BLaER1 treated with 17β-estradiol and CSF1 and Interleukin-3, amounts not matched to agents 10 nM and 100 nM (cell line): Measurements from ENCODE around the gene FAM151A.

ENCODE experiments used
- H3K27ac ChIP-seq, 11 experiments: shearing (Covaris generic); formaldehyde crosslinking; 2 replicates each; pipeline ENCODE4 v1.8.1; 2022
- H3K27me3 ChIP-seq, 11 experiments: shearing (Covaris generic); formaldehyde crosslinking; 2 replicates each; pipeline ENCODE4 v1.8.1; 2022
- H3K36me3 ChIP-seq, 11 experiments: shearing (Covaris generic); formaldehyde crosslinking; 2 replicates each; pipeline ENCODE4 v1.8.1; 2022
- H3K4me1 ChIP-seq, 10 experiments: shearing (Covaris generic); formaldehyde crosslinking; 2 replicates each; pipeline ENCODE4 v1.8.1; 2022
- H3K4me2 ChIP-seq, 11 experiments: shearing (Covaris generic); formaldehyde crosslinking; 2 replicates each; pipeline ENCODE4 v1.8.1; 2022
- H3K4me3 ChIP-seq, 10 experiments: shearing (Covaris generic); formaldehyde crosslinking; 2 replicates each; pipeline ENCODE4 v1.8.1; 2022
- H3K9ac ChIP-seq, 11 experiments: shearing (Covaris generic); formaldehyde crosslinking; 2 replicates each; pipeline ENCODE4 v1.8.1; 2022
- H3K9me3 ChIP-seq, 11 experiments: shearing (Covaris generic); formaldehyde crosslinking; replicated peaks in 1 of 11; 2 replicates each; pipeline ENCODE4 v1.8.1; 2022
- H4K20me1 ChIP-seq, 11 experiments: shearing (Covaris generic); formaldehyde crosslinking; 2 replicates each; pipeline ENCODE4 v1.8.1; 2022
- Cebpa-rat ChIP-seq, 11 experiments: shearing (Covaris generic); IDR thresholded peaks; 2 replicates each; pipeline ENCODE4 v1.8.1; 2022

The FAM151A gene

DNA sequence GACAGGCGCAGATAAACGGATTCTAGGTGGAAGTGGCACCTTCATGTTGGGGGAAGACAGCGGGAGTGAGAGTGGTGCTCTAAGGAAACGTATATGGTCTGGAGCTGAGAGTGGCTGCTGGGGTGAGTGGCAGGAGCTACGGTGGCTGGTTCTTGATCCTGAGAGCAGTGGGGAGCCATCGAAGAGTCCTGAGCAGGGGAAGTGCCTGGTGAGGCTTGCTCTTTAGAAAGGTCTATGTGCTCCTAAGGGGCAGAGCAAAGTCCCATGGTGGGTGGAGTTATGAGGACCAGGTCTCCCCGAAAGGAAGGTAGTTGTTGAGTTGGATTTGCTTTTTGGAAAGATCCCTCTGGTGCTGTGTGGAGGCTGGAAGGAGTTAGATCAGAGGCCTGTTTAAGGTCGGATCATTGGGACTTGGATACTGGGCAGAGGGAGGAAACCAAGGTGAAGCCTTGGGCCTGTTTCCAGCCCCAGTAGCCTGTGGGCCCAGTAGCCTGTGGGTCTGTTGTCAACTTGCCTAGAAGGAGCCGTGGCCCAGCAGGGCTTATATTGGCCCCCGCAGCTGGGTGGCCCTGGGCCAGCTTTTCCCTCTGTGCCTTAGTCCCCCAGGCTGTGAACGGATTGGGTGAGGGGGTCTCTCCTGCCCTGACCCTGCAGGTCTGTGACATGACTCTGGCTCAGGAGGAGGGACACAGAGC, 42.3 kb downstream of the FAM151A start:
- Histone ChIP-seq H4K20me1 (peaks cover 0 to 26% (median 0%) of the 10 kb centered on the region in 11 experiments; a peak in 6 of 22 replicates), H3K27me3 (no peaks in the 10 kb centered on the region), H3K4me2 (no peak overlapping the region), H3K4me3 (no peak overlapping the region), H3K9ac (no peak overlapping the region), H3K4me1 (peaks cover 0 to 22% (median 0%) of the 10 kb centered on the region in 10 experiments; a peak in 3 of 20 replicates), H3K9me3 (no peaks in the 10 kb centered on the region), H3K27ac (no peak overlapping the region), H3K36me3 (peaks cover 0 to 12% (median 0%) of the 10 kb centered on the region in 11 experiments; a peak in 2 of 22 replicates)
- TF ChIP-seq Cebpa-rat (IDR thresholded peaks at IDR 0.05) = no peak

DNA sequence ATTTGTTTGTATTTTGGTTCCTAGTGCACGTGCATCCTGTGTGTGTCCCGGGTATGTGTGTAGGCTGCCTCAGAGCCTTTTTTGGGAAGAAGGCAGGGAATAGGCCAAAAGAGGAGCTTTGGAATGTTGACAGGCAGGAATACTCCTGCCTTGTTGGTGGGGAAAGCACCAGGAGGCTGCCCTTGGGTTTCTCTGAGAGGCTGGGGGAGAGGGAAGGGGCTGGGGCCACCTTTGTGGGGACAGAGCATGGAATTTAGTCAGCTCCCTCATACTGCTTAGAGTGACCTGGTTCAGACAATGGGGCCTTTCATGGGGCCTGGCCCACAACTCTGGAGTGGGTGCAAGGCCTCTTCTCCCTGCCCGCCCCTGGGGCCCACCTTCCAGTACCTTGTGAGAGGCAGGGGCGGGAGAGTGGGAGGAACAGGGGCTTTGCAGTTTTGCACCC, 44.0 kb downstream of the FAM151A start:
- no peak overlapping the region for H3K4me2 ChIP-seq
- H3K4me1 ChIP-seq = peaks cover 0 to 26% (median 0%) of the 10 kb centered on the region in 10 experiments; a peak in 3 of 20 replicates
- H3K27ac ChIP-seq = no peak overlapping the region
- TF ChIP-seq Cebpa-rat (IDR thresholded peaks at IDR 0.05) = no peak
- no peak overlapping the region for H3K4me3 ChIP-seq
- H3K9ac ChIP-seq = no peak overlapping the region
- H4K20me1 ChIP-seq = peaks cover 0 to 26% (median 0%) of the 10 kb centered on the region in 11 experiments; a peak in 6 of 22 replicates
- no peaks in the 10 kb centered on the region; a peak in 2 of 22 replicates for H3K36me3 ChIP-seq
- H3K9me3 ChIP-seq = no peaks in the 10 kb centered on the region
- H3K27me3 ChIP-seq = no peaks in the 10 kb centered on the region

DNA sequence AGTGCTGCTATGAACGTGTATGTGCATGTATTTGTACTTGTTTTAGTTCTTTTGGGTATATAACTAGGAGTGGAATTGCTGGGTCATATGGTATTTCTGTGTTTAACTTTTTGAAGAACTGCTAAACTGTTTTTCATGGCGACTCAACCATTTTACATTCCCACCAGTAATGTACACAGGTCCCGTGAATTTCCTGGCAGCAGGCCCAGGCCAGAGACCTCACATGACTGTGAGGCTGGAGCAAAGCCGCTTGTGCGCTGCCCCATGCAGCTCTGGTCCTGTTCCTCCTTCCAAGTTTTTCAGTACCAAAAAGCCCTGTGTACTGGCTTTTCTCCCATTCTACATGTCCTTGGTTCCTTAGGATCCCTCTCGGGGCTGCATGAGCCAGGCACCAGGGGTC, 45.7 kb downstream of the FAM151A start:
- H3K9me3 ChIP-seq = no peaks in the 10 kb centered on the region
- H3K9ac ChIP-seq = no peak overlapping the region
- H3K4me3 ChIP-seq = no peak overlapping the region
- H3K36me3 ChIP-seq = no peaks in the 10 kb centered on the region
- H3K27me3 ChIP-seq = no peaks in the 10 kb centered on the region
- H3K27ac ChIP-seq = no peak overlapping the region
- H3K4me1 ChIP-seq = peaks cover 3 to 31% (median 4%) of the 10 kb centered on the region in 10 experiments; a peak in 19 of 20 replicates
- peak overlapping the region in 2 of 11 experiments; percentile 41 to 47; a peak in 4 of 22 replicates for H3K4me2 ChIP-seq
- H4K20me1 ChIP-seq = peaks cover 0 to 20% (median 0%) of the 10 kb centered on the region in 11 experiments; a peak in 6 of 22 replicates
- no peak for TF ChIP-seq Cebpa-rat (IDR thresholded peaks at IDR 0.05)

DNA sequence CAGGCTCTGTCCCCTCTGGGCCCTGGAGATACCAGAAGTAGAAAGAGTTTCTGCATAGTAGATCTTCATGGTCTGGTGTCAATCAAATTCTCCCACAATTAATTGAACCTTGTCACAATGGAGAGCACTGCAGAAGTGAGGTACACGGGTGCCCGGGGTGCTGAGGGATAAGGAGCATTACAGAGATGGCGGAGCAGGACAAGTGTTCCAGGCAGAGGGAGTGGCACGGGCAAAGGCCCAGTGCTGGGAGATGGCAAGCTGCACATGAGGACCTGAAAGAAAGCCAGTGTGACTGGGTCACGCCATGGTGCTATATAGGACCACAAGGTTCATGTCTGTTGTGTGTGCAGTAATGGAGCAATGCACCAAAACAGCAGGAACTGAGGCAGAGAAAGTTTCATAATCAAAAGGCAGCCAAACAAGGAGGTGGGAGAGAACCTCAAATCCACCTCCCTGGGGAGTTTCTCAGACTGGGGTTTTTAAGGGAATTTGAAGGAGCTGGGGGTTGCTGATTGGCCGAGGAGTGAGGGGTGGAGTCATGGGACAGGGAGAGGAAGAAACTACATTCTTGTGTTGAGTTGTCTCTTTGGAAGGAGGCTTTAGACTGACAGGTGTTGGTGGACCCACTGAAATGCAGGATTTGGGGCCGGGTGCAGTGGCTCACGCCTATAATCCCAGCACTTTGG, 47.6 kb downstream of the FAM151A start:
- Histone ChIP-seq H3K4me2 (peak overlapping the region in 1 of 11 experiments; percentile 12; a peak in 2 of 22 replicates), H3K36me3 (no peaks in the 10 kb centered on the region), H3K27me3 (no peaks in the 10 kb centered on the region), H3K9me3 (no peaks in the 10 kb centered on the region), H3K9ac (no peak overlapping the region), H3K27ac (no peak overlapping the region), H3K4me3 (no peak overlapping the region), H4K20me1 (peaks cover 0 to 9% (median 0%) of the 10 kb centered on the region in 11 experiments; a peak in 4 of 22 replicates), H3K4me1 (peaks cover 17 to 50% (median 22%) of the 10 kb centered on the region in 10 experiments)
- no peak for TF ChIP-seq Cebpa-rat (IDR thresholded peaks at IDR 0.05)

DNA sequence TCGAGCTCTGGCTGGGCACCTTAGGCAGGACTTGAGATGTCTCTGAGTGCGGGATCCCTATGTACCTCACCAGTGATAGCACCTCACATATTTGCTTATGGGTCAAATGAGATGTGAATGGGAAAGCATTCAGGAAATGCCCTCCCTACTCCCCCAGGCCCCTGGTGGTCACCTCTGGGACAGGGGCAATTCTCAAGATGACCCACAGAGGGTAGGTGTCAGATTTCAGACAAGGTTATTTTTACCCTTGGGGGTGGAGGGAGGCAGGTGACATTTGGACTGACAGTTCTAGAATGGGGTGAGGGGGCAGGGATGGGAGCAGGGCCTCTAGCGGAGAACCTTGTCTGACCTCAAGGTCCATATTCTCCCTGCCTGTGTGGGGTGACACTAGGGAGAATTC, 48.2 kb downstream of the FAM151A start:
- Histone ChIP-seq H3K4me3 (no peak overlapping the region), H3K9ac (no peak overlapping the region), H3K4me1 (peaks cover 17 to 56% (median 26%) of the 10 kb centered on the region in 10 experiments), H3K9me3 (no peaks in the 10 kb centered on the region), H4K20me1 (peaks cover 0 to 9% (median 0%) of the 10 kb centered on the region in 11 experiments; a peak in 4 of 22 replicates), H3K27me3 (no peaks in the 10 kb centered on the region), H3K27ac (no peak overlapping the region), H3K4me2 (no peak overlapping the region), H3K36me3 (no peaks in the 10 kb centered on the region)
- TF ChIP-seq Cebpa-rat (IDR thresholded peaks at IDR 0.05) = no peak

DNA sequence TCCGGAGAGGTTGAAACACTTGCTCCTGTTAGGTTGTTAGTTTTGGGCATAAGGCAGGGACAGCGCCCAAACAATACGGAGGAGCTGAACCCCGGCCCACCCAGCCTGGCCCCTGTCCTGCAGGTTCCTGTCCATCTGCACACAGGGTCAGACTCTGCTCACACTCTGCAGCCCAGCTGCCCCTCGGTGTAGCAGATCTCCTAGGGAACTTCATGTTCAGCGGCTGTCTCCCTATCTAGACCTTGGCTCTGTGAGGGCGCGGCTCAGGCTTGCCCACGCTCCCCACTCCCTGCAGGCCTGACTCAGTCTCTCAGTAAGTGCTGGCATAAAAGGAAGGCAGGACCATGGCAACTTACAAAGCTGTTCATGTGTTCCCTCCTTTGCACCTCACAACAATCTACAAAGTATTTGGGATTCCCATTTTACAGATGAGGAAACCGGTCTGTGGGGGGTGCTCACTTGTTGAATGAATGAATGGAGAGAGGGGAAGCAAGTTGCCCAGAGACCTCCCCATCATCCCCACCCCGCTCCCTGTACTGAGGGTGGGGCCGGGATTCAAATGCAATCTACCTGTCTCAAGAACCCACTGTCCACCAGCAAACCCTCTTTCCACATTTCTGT, 49.1 kb downstream of the FAM151A start:
- H3K36me3 ChIP-seq = no peaks in the 10 kb centered on the region
- no peak overlapping the region for H3K27ac ChIP-seq
- TF ChIP-seq Cebpa-rat (IDR thresholded peaks at IDR 0.05) = no peak
- H3K4me3 ChIP-seq = no peak overlapping the region
- peaks cover 0 to 9% (median 0%) of the 10 kb centered on the region in 11 experiments; a peak in 3 of 22 replicates for H4K20me1 ChIP-seq
- peaks cover 17 to 65% (median 27%) of the 10 kb centered on the region in 10 experiments for H3K4me1 ChIP-seq
- H3K4me2 ChIP-seq = no peak overlapping the region
- no peaks in the 10 kb centered on the region for H3K9me3 ChIP-seq
- H3K27me3 ChIP-seq = no peaks in the 10 kb centered on the region
- no peak overlapping the region for H3K9ac ChIP-seq

DNA sequence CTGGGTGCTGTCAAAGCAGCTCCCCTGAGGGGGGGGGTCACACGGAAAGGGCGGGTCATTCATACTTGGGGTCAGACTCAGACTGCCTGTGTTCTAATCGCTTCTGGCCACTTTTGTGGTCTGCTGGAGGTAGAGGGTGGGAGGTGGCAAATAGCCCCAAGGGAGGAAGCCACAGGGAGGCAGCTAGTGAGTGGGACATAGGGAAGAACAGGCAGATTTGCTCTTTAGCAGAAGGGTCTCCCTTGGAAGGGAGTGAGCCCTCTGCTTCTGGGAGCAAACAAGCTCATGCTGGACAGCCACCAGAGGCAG, 50.8 kb downstream of the FAM151A start:
- H3K4me2 ChIP-seq = peak overlapping the region; percentile 45 to 88 (median 67)
- no peaks in the 10 kb centered on the region for H3K36me3 ChIP-seq
- no peak for TF ChIP-seq Cebpa-rat (IDR thresholded peaks at IDR 0.05)
- peaks cover 17 to 73% (median 32%) of the 10 kb centered on the region in 10 experiments for H3K4me1 ChIP-seq
- no peak overlapping the region for H3K4me3 ChIP-seq
- H3K9ac ChIP-seq = peak overlapping the region in 4 of 11 experiments; percentile 10 to 48 (median 26); a peak in 3 of 22 replicates
- H3K27me3 ChIP-seq = no peaks in the 10 kb centered on the region
- no peaks in the 10 kb centered on the region; a peak in 1 of 22 replicates for H4K20me1 ChIP-seq
- H3K27ac ChIP-seq = peak overlapping the region in 1 of 11 experiments; percentile 9; a peak in 1 of 22 replicates
- H3K9me3 ChIP-seq = no peaks in the 10 kb centered on the region

DNA sequence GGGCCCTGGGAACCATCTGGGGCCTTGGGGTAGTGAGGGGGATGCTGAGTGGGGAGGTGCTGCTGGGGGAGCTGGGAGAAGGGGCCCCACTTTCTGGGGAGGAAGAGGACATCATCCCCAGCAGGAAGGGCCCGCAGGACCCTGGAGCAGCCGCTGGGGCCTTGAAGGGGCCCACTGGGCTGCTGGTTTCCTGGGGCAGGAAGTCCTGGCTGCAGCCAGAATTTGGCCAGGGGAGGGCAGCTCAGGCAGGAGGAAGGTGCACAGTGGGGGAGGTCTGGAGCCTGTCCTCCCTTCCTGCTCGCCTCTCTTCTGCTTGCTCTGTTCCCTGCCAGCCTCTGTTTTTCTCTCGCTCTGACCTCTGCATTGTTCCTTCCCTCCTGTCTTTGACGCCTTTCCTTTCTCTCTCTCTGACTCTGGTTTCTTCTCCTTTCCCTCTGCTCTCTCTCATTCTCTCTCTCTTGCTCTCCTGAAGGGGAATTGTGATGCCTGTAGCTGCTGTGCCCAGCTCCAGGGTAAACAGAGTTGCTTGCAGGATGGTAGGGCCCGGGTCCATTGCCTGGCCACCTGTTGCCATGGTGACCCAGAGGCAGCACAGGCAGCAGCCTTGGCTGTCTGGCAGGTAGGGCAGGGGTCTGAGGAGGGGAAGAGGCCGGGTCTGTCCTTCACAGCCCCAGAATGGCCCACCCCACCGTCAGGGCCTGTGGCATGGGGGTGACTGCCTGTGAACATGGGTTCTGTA, 51.4 kb downstream of the FAM151A start:
- Histone ChIP-seq H3K4me1 (peaks cover 17 to 75% (median 33%) of the 10 kb centered on the region in 10 experiments), H3K9me3 (no peaks in the 10 kb centered on the region), H3K4me3 (no peak overlapping the region), H3K27ac (peak overlapping the region in 5 of 11 experiments; percentile 9 to 26 (median 24); a peak in 8 of 22 replicates), H3K36me3 (no peaks in the 10 kb centered on the region), H3K9ac (peak overlapping the region in 6 of 11 experiments; percentile 0 to 48 (median 26); a peak in 7 of 22 replicates), H3K27me3 (no peaks in the 10 kb centered on the region), H4K20me1 (no peaks in the 10 kb centered on the region; a peak in 1 of 22 replicates), H3K4me2 (peak overlapping the region; percentile 45 to 88 (median 67))
- TF ChIP-seq Cebpa-rat (IDR thresholded peaks at IDR 0.05) = no peak
